Ovary (tissue), 9 donors: Measurements from ENCODE around the gene BCAS1. TPM values are rescaled to one million over a fixed set of nuclear protein-coding genes. Genes with fewer than 3 reads are reported as not detected.

Experiments
- DNase-seq, 5 donors: peaks; one replicate each; pipeline ENCODE4 v3.0.0-alpha.2; 2019 to 2020
- H3K27ac ChIP-seq, 2 donors: fragments of 200-600 bp; one replicate each; pipeline versions ENCODE4 v1.5.1 to v1.8.0; 2019 to 2022
- H3K27me3 ChIP-seq: fragments of 200-600 bp; one replicate; pipeline ENCODE4 v1.8.0; 2022
- H3K36me3 ChIP-seq: fragments of 200-600 bp; sonication (generic); one replicate; pipeline ENCODE4 v1.5.1; 2019
- H3K4me1 ChIP-seq: one replicate; pipeline ENCODE4 v1.8.1; 2013; ENCODE audit warnings: mild to moderate bottlenecking, moderate library complexity; ENCODE audit not compliant: insufficient read depth
- H3K4me3 ChIP-seq: fragments of 200-600 bp; sonication (generic); one replicate; pipeline ENCODE4 v1.5.1; 2017
- H3K9me3 ChIP-seq, 2 donors: fragments of 200-600 bp in 1 of 2; sonication (generic) in 1 of 2; one replicate each; pipeline versions ENCODE4 v1.5.1 to v1.8.1; 2013 to 2019; ENCODE audit warnings: mild to moderate bottlenecking in 1 of 2, moderate library complexity in 1 of 2
- EP300 ChIP-seq: sonication (generic); formaldehyde crosslinking; IDR thresholded peaks from one replicate; pipeline ENCODE4 v1.6.1; 2017; ENCODE audit warnings: antibody characterized with exemption
- POLR2A ChIP-seq: fragments of 450-650 bp; IDR thresholded peaks from one replicate; pipeline ENCODE4 v1.6.1; 2017; ENCODE audit warnings: antibody characterized with exemption, mild to moderate bottlenecking, moderate library complexity
- WGBS, 3 donors: extraction: QIAGEN DNeasy Blood & Tissue Kit in 1 of 3; methylation state at CpG; one replicate each; pipeline versions ENCODE4 v1.1.5 to v1.1.7; 2013 to 2017; 5-methylcytosine and 5-hydroxymethylcytosine counted together
- intact Hi-C, 4 donors: fragments of 100-400 bp; cut with DNase I; formaldehyde crosslinking; loops; one replicate each; pipeline versions ENCODE4 v1.11.0 to v1.15.1; 2022 to 2023
- polyA plus RNA-seq, 2 donors: library from polyadenylated mRNA; stranded (reverse); fragments of 200-250 nt in 1 of 2; fragments of 350-450 nt in 1 of 2; fragmentation: Illumina TruSeq in 1 of 2; extraction: RNeasy Lipid Tissue Mini Kit (QIAGEN cat#74804) in 1 of 2; gene quantifications; one replicate each; pipeline ENCODE4 v1.2.3, GENCODE V29; 2013 to 2014
- total RNA-seq, 7 donors: library from RNA; depleted of rRNA in 2 of 7; stranded (reverse); fragments of >200 nt in 2 of 7; fragmentation: NEBNext Ultra II Directional in 3 of 7; extraction: Animal tissue kit (Norgen Biotek cat#: 25700) in 3 of 7; gene quantifications; one replicate each; pipeline versions ENCODE4 v1.1.0 to v1.2.4, GENCODE V29; 2016 to 2023
- TF ChIP-seq, protein P1 (sequence below), 3 donors: fragments of 450-650 bp in 2 of 3; fragments of 200-600 bp in 1 of 3; IDR thresholded peaks; one replicate each; pipeline versions ENCODE4 v1.5.1 to v1.8.0; 2016 to 2022; ENCODE audit warnings: antibody characterized with exemption in 3 of 3, mild to moderate bottlenecking in 1 of 3
- donor health status: DM: no; HTN: no; CAD: no; lungs with moderate emphysema.
- donor health status: DM: no; HTN: no; CAD: no.
- donor health status: Bipolar disorder and iron deficiency.
- donor health status: DM: yes; HTN: yes; CAD: no.
- donor health status: DM: no; HTN: no; CAD: no.
- donor health status: DM: yes; HTN: yes; CAD: no.

BCAS1 gene
- total and polyA plus RNA-seq, 9 donors: 0.13 to 0.92 (median 0.51) TPM; not detected in 2

DNA sequence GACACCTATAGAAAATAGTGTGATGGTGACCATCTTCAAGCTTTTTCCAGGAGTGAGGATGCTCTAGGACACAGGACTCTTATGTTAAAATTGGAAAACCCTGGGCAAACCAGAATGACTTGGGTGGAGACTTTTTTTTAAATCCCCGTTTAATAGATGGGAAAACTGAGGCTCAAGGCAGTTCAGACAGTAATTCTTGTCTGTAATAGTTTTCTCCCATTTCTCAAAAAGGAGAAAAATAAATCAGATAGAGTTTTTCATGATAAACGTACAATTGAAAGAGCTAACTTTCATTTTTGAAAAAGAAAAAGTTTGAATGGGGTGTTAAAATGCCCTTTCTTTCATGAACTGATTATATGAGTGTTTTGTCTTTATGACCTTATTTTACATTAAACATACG, 6.8 kb downstream of the BCAS1 start:
- Histone ChIP-seq H3K36me3 (no peaks in the 10 kb centered on the region), H3K27me3 (no peaks in the 10 kb centered on the region), H3K27ac (no peak overlapping the region), H3K4me3 (no peak overlapping the region), H3K4me1 (no peaks in the 10 kb centered on the region), H3K9me3 (no peaks in the 10 kb centered on the region)
- TF ChIP-seq EP300 (no peak), POLR2A (no peak)
- TF ChIP-seq, protein P1, sequence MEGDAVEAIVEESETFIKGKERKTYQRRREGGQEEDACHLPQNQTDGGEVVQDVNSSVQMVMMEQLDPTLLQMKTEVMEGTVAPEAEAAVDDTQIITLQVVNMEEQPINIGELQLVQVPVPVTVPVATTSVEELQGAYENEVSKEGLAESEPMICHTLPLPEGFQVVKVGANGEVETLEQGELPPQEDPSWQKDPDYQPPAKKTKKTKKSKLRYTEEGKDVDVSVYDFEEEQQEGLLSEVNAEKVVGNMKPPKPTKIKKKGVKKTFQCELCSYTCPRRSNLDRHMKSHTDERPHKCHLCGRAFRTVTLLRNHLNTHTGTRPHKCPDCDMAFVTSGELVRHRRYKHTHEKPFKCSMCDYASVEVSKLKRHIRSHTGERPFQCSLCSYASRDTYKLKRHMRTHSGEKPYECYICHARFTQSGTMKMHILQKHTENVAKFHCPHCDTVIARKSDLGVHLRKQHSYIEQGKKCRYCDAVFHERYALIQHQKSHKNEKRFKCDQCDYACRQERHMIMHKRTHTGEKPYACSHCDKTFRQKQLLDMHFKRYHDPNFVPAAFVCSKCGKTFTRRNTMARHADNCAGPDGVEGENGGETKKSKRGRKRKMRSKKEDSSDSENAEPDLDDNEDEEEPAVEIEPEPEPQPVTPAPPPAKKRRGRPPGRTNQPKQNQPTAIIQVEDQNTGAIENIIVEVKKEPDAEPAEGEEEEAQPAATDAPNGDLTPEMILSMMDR (IDR thresholded peaks at IDR 0.05): no peak
- WGBS, 3 donors: 62 to 81% (median 71%) methylated on average over 3 of the region's 3 CpGs
- intact Hi-C loops: no loop called here
- DNase-seq: no peak

GRCh38 chr20:54062812-54063280, 7.5 kb downstream of the BCAS1 start:
- Histone ChIP-seq H3K9me3 (no peaks in the 10 kb centered on the region), H3K4me3 (no peak overlapping the region), H3K4me1 (no peaks in the 10 kb centered on the region), H3K27me3 (no peaks in the 10 kb centered on the region), H3K36me3 (no peaks in the 10 kb centered on the region), H3K27ac (no peak overlapping the region)
- intact Hi-C loops: no loop called here
- no peak for DNase-seq
- TF ChIP-seq, protein P1 (IDR thresholded peaks at IDR 0.05): peak in 2 of 3 donors; percentile 21 to 37
- no peak for TF ChIP-seq POLR2A
- TF ChIP-seq EP300: no peak
- 20 to 28% (median 27%) methylated on average over 4 of the region's 4 CpGs for WGBS, 3 donors

- Histone ChIP-seq H3K9me3 (no peaks in the 10 kb centered on the region), H3K27me3 (no peaks in the 10 kb centered on the region), H3K4me3 (no peak overlapping the region), H3K4me1 (no peaks in the 10 kb centered on the region), H3K36me3 (no peaks in the 10 kb centered on the region), H3K27ac (no peak overlapping the region)
- TF ChIP-seq, protein P1 (IDR thresholded peaks at IDR 0.05): no peak
- TF ChIP-seq EP300: no peak
- TF ChIP-seq POLR2A: no peak
- intact Hi-C loops: no loop called here
- 49 to 68% (median 59%) methylated on average over 8 of the region's 8 CpGs for WGBS, 3 donors
- no peak for DNase-seq
Observed at GRCh38 chr20:54061101-54061881, 9.1 kb downstream of the BCAS1 start.

- no peak overlapping the region for H3K27ac ChIP-seq
- no peaks in the 10 kb centered on the region for H3K27me3 ChIP-seq
- H3K9me3 ChIP-seq: no peaks in the 10 kb centered on the region
- no peaks in the 10 kb centered on the region for H3K36me3 ChIP-seq
- no peak for TF ChIP-seq POLR2A
- TF ChIP-seq, protein P1 (IDR thresholded peaks at IDR 0.05): no peak
- TF ChIP-seq EP300: no peak
- H3K4me1 ChIP-seq: no peaks in the 10 kb centered on the region
- intact Hi-C loops: no loop called here
- no peak overlapping the region for H3K4me3 ChIP-seq
- 86 to 91% (median 90%) methylated on average over 6 of the region's 6 CpGs for WGBS, 3 donors
- DNase-seq: no peak
Observed at GRCh38 chr20:54059691-54060364, 10.6 kb downstream of the BCAS1 start.
